Hepatocyte (in vitro differentiated cells): Measurements from ENCODE around the gene TMEM108. TPM values are rescaled to one million over a fixed set of nuclear protein-coding genes. Genes with fewer than 3 reads are reported as not detected.

Source experiments
- DNase-seq: peaks from one replicate; pipeline ENCODE4 v3.0.0-alpha.2; 2016; ENCODE audit warnings: low spot score
- H2AFZ ChIP-seq: fragments of 200-600 bp; sonication (generic); 2 replicates; pipeline ENCODE4 v1.6.0; 2016; ENCODE audit warnings: antibody characterized with exemption, mild to moderate bottlenecking
- H3K27ac ChIP-seq: fragments of 200-600 bp; sonication (generic); 2 replicates; pipeline ENCODE4 v1.5.1; 2016; ENCODE audit warnings: mild to moderate bottlenecking
- H3K27me3 ChIP-seq: fragments of 200-600 bp; sonication (generic); 2 replicates; pipeline ENCODE4 v1.6.1; 2016
- H3K36me3 ChIP-seq: fragments of 200-600 bp; sonication (generic); replicated peaks from 2 replicates; pipeline ENCODE4 v1.5.1; 2016; ENCODE audit warnings: low read depth; ENCODE audit not compliant: insufficient read depth
- H3K4me1 ChIP-seq: fragments of 200-600 bp; sonication (generic); 2 replicates; pipeline ENCODE4 v1.5.1; 2016; ENCODE audit warnings: mild to moderate bottlenecking, moderate library complexity; ENCODE audit not compliant: insufficient read depth
- H3K4me2 ChIP-seq: fragments of 200-600 bp; sonication (generic); 2 replicates; pipeline ENCODE4 v1.6.0; 2016
- H3K4me3 ChIP-seq: fragments of 200-600 bp; sonication (generic); 2 replicates; pipeline ENCODE4 v1.5.1; 2016; ENCODE audit warnings: mild to moderate bottlenecking
- H3K79me2 ChIP-seq: fragments of 200-600 bp; sonication (generic); 2 replicates; pipeline ENCODE4 v1.6.0; 2017; ENCODE audit warnings: mild to moderate bottlenecking
- H3K9me2 ChIP-seq: fragments of 200-600 bp; sonication (generic); replicated peaks from 2 replicates; pipeline ENCODE4 v1.6.0; 2017; ENCODE audit warnings: mild to moderate bottlenecking; ENCODE audit not compliant: insufficient read depth
- H3K9me3 ChIP-seq: fragments of 200-600 bp; sonication (generic); 2 replicates; pipeline ENCODE4 v1.5.1; 2016; ENCODE audit warnings: low read depth, mild to moderate bottlenecking
- H4K20me1 ChIP-seq: fragments of 200-600 bp; sonication (generic); 2 replicates; pipeline ENCODE4 v1.6.0; 2016; ENCODE audit warnings: mild to moderate bottlenecking; ENCODE audit not compliant: insufficient read depth, poor library complexity, severe bottlenecking
- CTCF ChIP-seq: fragments of 200-600 bp; sonication (generic); IDR thresholded peaks from 2 replicates; pipeline ENCODE4 v1.5.1; 2016; ENCODE audit warnings: antibody characterized with exemption, mild to moderate bottlenecking; ENCODE audit not compliant: poor library complexity
- EZH2 ChIP-seq: fragments of 200-600 bp; sonication (generic); IDR thresholded peaks from 2 replicates; pipeline ENCODE4 v1.6.1; 2016; ENCODE audit warnings: antibody characterized with exemption, mild to moderate bottlenecking, borderline replicate concordance
- EZH2phosphoT487 ChIP-seq: fragments of 200-600 bp; sonication (generic); IDR thresholded peaks from one replicate; pipeline ENCODE4 v1.6.1; 2018; ENCODE audit warnings: antibody characterized with exemption, mild to moderate bottlenecking, low read depth, moderate library complexity; ENCODE audit not compliant: unreplicated experiment, severe bottlenecking
- WGBS: methylation state at CpG from one replicate; pipeline ENCODE4 v1.1.6; 2016; ENCODE audit warnings: low lambda C conversion rate; ENCODE audit errors: missing lambda C conversion rate; 5-methylcytosine and 5-hydroxymethylcytosine counted together
- polyA plus RNA-seq: library from polyadenylated mRNA; unstranded; fragments of >200 nt; fragmentation: Nextera tagmentation; extraction: Ambion mirVana; gene quantifications from 2 replicates; pipeline ENCODE4 v1.2.1, GENCODE V29; 2016
- total RNA-seq: library from RNA; depleted of rRNA; stranded (reverse); fragments of >200 nt; gene quantifications from 2 replicates; pipeline ENCODE4 v1.2.3, GENCODE V29; 2014

Gene TMEM108
- total and polyA plus RNA-seq, 2 experiments from 2014 or later, result 0.53 to 6.5 TPM

- TF ChIP-seq EZH2phosphoT487 (no peak), EZH2 (no peak), CTCF (no peak)
- no peak overlapping the region for H3K4me2 ChIP-seq
Measured at GRCh38 chr3:133168025-133168401, 129.8 kb downstream of the TMEM108 start.

GRCh38 chr3:133169331-133170068 lies 131.3 kb downstream of the TMEM108 start:
- DNase-seq, result no peak
- WGBS, result 90% methylated on average over 6 of the region's 6 CpGs

More at GRCh38 chr3:133168025-133168401, 129.8 kb downstream of the TMEM108 start:
- H3K27me3 ChIP-seq, result no peaks in the 10 kb centered on the region
- H2AFZ ChIP-seq, result no peak overlapping the region
- no peaks in the 10 kb centered on the region for H3K9me2 ChIP-seq
- H3K4me3 ChIP-seq, result no peak overlapping the region
- no peaks in the 10 kb centered on the region for H3K9me3 ChIP-seq
- no peaks in the 10 kb centered on the region for H4K20me1 ChIP-seq
- no peaks in the 10 kb centered on the region for H3K4me1 ChIP-seq
- H3K36me3 ChIP-seq, result no peaks in the 10 kb centered on the region
- 100% methylated on average over 1 of the region's 1 CpG for WGBS
- DNase-seq, result no peak
- no peak overlapping the region for H3K27ac ChIP-seq
- no peaks in the 10 kb centered on the region for H3K79me2 ChIP-seq

GRCh38 chr3:133171831-133172230 lies 133.6 kb downstream of the TMEM108 start:
- TF ChIP-seq EZH2, result no peak
- 72% methylated on average over 2 of the region's 2 CpGs for WGBS
- no peaks in the 10 kb centered on the region for H4K20me1 ChIP-seq

More at GRCh38 chr3:133169331-133170068, 131.3 kb downstream of the TMEM108 start:
- H3K4me2 ChIP-seq, result no peak overlapping the region
- no peaks in the 10 kb centered on the region for H3K36me3 ChIP-seq
- H3K9me2 ChIP-seq, result no peaks in the 10 kb centered on the region
- no peak overlapping the region for H3K27ac ChIP-seq
- H2AFZ ChIP-seq, result no peak overlapping the region
- H3K79me2 ChIP-seq, result no peaks in the 10 kb centered on the region
- no peaks in the 10 kb centered on the region for H3K4me1 ChIP-seq
- no peaks in the 10 kb centered on the region for H4K20me1 ChIP-seq
- no peaks in the 10 kb centered on the region for H3K9me3 ChIP-seq
- no peaks in the 10 kb centered on the region for H3K27me3 ChIP-seq
- TF ChIP-seq CTCF (no peak), EZH2 (no peak), EZH2phosphoT487 (no peak)
- H3K4me3 ChIP-seq, result no peak overlapping the region

GRCh38 chr3:133181392-133182150 lies 143.4 kb downstream of the TMEM108 start:
- Histone ChIP-seq H3K9me3 (no peaks in the 10 kb centered on the region), H3K79me2 (no peaks in the 10 kb centered on the region), H3K4me2 (no peak overlapping the region), H3K27me3 (no peaks in the 10 kb centered on the region), H3K27ac (no peak overlapping the region), H2AFZ (no peak overlapping the region), H4K20me1 (no peaks in the 10 kb centered on the region), H3K4me3 (no peak overlapping the region), H3K4me1 (no peaks in the 10 kb centered on the region), H3K36me3 (no peaks in the 10 kb centered on the region), H3K9me2 (no peaks in the 10 kb centered on the region)
- DNase-seq, result no peak
- no peak for TF ChIP-seq EZH2
- no peak for TF ChIP-seq CTCF
- TF ChIP-seq EZH2phosphoT487, result no peak
- WGBS, result 79% methylated on average over 2 of the region's 2 CpGs

More at GRCh38 chr3:133171831-133172230, 133.6 kb downstream of the TMEM108 start:
- Histone ChIP-seq H3K4me3 (no peak overlapping the region), H3K27ac (no peak overlapping the region), H3K9me3 (no peaks in the 10 kb centered on the region), H3K9me2 (no peaks in the 10 kb centered on the region), H3K36me3 (no peaks in the 10 kb centered on the region), H3K79me2 (no peaks in the 10 kb centered on the region), H2AFZ (no peak overlapping the region), H3K27me3 (no peaks in the 10 kb centered on the region), H3K4me2 (no peak overlapping the region), H3K4me1 (no peaks in the 10 kb centered on the region)
- DNase-seq, result no peak
